Esophagus (tissue), 2 donors: ENCODE results near the gene CEACAM1. TPM values are rescaled to one million over a fixed set of nuclear protein-coding genes. Genes with fewer than 3 reads are reported as not detected.
"Not testable (repeated sequence)": the region's sequence is repeated elsewhere in the genome, so short reads cannot be mapped to it uniquely, and the experiment has no call there.

Experiments used
- H3K27ac ChIP-seq, 2 donors: one replicate each; pipeline ENCODE4 v1.5.1; 2013; ENCODE audit warnings: low read depth in 2 of 2, mild to moderate bottlenecking in 2 of 2, inconsistent platforms in 1 of 2, low read length in 1 of 2, moderate library complexity in 1 of 2
- H3K27me3 ChIP-seq, 2 donors: one replicate each; pipeline ENCODE4 v1.6.1; 2013; ENCODE audit warnings: low read length in 2 of 2, control low read depth in 1 of 2, mild to moderate bottlenecking in 1 of 2; ENCODE audit not compliant: insufficient read depth in 2 of 2, control insufficient read depth in 1 of 2
- H3K36me3 ChIP-seq, 2 donors: one replicate each; pipeline ENCODE4 v1.6.1; 2013; ENCODE audit warnings: low read length in 1 of 2; ENCODE audit not compliant: control insufficient read depth in 2 of 2, insufficient read depth in 2 of 2
- H3K4me1 ChIP-seq, 2 donors: one replicate each; pipeline ENCODE4 v1.6.1; 2013; ENCODE audit warnings: low read length in 1 of 2; ENCODE audit not compliant: control insufficient read depth in 2 of 2, insufficient read depth in 2 of 2
- H3K4me3 ChIP-seq, 2 donors: one replicate each; pipeline ENCODE4 v1.5.1; 2013; ENCODE audit warnings: low read length in 2 of 2, mild to moderate bottlenecking in 2 of 2, low read depth in 1 of 2, moderate library complexity in 1 of 2
- H3K9me3 ChIP-seq, 2 donors: one replicate each; pipeline ENCODE4 v1.6.1; 2013; ENCODE audit warnings: mild to moderate bottlenecking in 2 of 2, low read depth in 1 of 2, low read length in 1 of 2, moderate library complexity in 1 of 2; ENCODE audit not compliant: control insufficient read depth in 2 of 2, insufficient read depth in 1 of 2
- WGBS, 2 donors: extraction: QIAGEN DNeasy Blood & Tissue Kit; methylation state at CpG; one replicate each; pipeline ENCODE4 v1.1.7; 2013; 5-methylcytosine and 5-hydroxymethylcytosine counted together
- polyA plus RNA-seq, 2 donors: library from polyadenylated mRNA; stranded (reverse); fragments of 200-250 nt; gene quantifications; one replicate each; pipeline ENCODE4 v1.2.3, GENCODE V29; 2013
- donor health status: healthy with polysubstance abuse.
- donor health status: Bipolar disorder and iron deficiency.

CEACAM1 gene
- polyA plus RNA-seq, 2 donors, result 38.8 to 68.9 TPM

GRCh38 chr19:42561512-42561911, 33.2 kb upstream of the CEACAM1 start:
- Histone ChIP-seq H3K27ac (no peak overlapping the region), H3K4me3 (no peak overlapping the region), H3K9me3 (peaks cover 0 to 2% of the 10 kb centered on the region in 2 donors), H3K27me3 (no peaks in the 10 kb centered on the region), H3K4me1 (peaks cover 0 to 7% of the 10 kb centered on the region in 2 donors), H3K36me3 (no peaks in the 10 kb centered on the region)
- WGBS, 2 donors, result 79 to 87% methylated on average over 2 of the region's 2 CpGs

DNA sequence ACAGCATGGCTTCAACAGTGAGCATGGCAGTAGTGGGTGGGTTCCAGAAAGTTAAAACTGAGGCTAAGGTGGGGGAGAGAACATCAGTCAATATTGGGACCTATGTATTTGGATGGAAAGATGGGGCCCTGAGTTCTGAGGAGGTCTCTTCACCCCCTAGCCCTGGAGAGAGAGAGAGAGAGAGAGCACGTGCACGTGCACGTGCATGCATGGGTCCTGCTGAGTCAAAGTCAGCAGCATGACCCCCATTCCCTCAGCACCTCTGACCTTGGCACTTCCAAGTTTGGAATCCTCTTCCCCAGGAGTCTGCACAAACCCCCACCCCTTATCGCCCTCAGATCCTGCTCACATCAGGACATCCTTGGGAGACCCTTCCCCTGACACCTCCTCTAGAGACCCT, 32.5 kb upstream of the CEACAM1 start:
- 89 to 91% methylated on average over 4 of the region's 4 CpGs for WGBS, 2 donors
- Histone ChIP-seq H3K36me3 (no peaks in the 10 kb centered on the region), H3K4me3 (no peak overlapping the region), H3K9me3 (peaks cover 0 to 2% of the 10 kb centered on the region in 2 donors), H3K27me3 (no peaks in the 10 kb centered on the region), H3K27ac (no peak overlapping the region), H3K4me1 (peaks cover 0 to 7% of the 10 kb centered on the region in 2 donors)

DNA sequence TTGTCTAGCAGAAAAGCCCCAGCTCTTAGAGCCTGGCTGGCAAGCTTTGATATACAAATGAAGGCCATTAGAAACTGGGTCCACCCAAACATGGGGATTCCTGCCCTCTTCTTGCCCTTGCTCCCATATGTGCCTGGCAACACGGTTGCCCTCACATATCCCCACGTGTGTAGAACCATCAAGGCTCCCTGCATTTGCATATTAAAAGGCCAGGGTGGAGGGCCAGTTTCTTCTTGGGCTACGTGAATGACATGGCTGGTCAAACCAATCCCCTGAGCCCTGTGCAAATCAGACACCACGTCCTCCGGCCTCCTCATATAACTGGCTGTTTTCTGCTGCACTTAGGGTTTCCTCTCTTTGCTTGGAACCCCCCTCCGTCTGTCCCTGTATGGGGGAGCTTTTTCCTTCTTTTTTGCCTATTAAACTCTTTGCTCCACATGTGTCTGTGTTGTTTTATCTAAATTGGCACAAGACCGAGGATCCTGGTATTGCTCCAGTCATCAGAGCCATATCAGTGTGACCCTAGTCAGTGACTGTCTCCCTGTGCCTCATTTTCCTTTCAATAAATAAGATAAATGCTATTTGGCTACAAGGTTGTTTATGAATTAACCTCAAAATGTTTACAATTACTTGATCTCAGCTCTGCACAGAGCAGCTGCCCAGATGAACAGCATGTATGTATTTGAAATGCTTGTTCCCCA, 30.3 kb upstream of the CEACAM1 start:
- WGBS, 2 donors, result 53 to 61% methylated on average over 7 of the region's 7 CpGs
- Histone ChIP-seq H3K36me3 (no peaks in the 10 kb centered on the region), H3K9me3 (peaks cover 0 to 2% of the 10 kb centered on the region in 2 donors), H3K27me3 (no peaks in the 10 kb centered on the region), H3K27ac (no peak overlapping the region), H3K4me1 (peaks cover 0 to 12% of the 10 kb centered on the region in 2 donors), H3K4me3 (no peak overlapping the region)

DNA sequence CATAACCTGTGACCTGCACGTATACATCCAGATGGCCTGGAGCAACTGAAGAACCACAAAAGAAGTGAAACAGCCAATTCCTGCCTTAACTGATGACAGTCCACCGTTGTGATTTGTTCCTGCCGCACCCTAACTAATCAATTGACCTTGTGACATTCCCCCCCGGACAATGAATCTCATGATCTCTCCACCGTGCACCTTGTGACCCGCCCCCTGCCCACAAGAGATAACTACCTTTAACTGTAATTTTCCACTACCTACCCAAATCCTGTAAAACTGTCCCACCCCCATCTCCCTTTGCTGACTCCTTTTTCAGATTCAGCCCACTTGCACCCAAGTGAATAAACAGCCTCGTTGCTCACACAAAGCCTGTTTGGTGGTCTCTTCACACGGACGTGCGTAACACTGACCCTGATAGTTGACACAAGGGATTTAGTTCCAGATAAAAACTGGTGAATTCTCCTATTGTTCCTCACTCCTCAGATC, 29.1 kb upstream of the CEACAM1 start:
- peaks cover 0 to 12% of the 10 kb centered on the region in 2 donors for H3K4me1 ChIP-seq
- H3K27ac ChIP-seq, H3K4me3 ChIP-seq, H3K9me3 ChIP-seq, H3K27me3 ChIP-seq, H3K36me3 ChIP-seq: not testable (repeated sequence)
- 65 to 76% methylated on average over 10 of the region's 10 CpGs for WGBS, 2 donors

DNA sequence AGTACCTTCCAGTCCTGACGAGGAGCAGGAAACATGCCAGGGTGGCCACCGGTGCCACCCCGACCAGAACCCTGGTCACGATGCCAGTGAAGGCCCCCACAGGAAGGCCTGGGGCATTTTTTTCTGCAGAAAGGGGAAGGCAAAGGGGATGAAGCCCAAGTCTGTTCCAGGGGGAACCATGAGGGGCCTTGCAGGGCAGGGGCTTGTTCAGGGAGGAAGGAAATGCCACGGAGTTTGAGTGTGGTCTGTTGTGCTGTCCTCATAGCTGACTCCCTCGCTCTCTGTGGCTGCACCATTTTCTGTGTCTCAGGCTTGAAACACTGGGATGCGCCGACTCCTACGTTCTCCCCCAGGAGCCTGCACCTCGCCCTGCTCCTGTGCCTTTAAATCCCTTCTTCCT, 27.5 kb upstream of the CEACAM1 start:
- no peaks in the 10 kb centered on the region for H3K27me3 ChIP-seq
- peaks cover 0 to 12% of the 10 kb centered on the region in 2 donors for H3K4me1 ChIP-seq
- peaks cover 0 to 2% of the 10 kb centered on the region in 2 donors for H3K9me3 ChIP-seq
- no peak overlapping the region for H3K27ac ChIP-seq
- WGBS, 2 donors, result 56 to 59% methylated on average over 10 of the region's 10 CpGs
- no peaks in the 10 kb centered on the region for H3K36me3 ChIP-seq
- no peak overlapping the region for H3K4me3 ChIP-seq

DNA sequence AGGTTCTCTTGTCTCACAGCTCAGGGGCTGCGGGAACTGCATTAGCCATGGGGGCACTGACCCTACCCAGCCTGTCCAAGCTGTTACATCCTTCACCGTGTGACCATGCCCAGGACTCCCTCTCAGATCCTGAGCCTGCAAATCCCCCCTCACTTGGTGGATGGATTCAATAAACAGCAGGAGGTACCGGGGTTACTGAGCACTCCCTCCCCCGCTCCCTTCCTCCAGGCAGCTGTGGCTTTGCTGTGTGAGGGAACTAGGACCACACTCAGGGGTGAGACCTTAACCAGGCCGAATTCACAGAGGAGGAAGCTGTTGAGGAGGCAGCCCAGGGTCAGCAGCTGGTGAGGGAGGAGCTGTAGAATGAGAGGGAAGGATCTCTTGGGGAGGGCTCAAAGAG, 27.0 kb upstream of the CEACAM1 start:
- Histone ChIP-seq H3K27me3 (no peaks in the 10 kb centered on the region), H3K4me1 (peaks cover 0 to 12% of the 10 kb centered on the region in 2 donors), H3K4me3 (no peak overlapping the region), H3K36me3 (no peaks in the 10 kb centered on the region), H3K27ac (no peak overlapping the region), H3K9me3 (peaks cover 1 to 6% of the 10 kb centered on the region in 2 donors)
- 46% methylated on average over 5 of the region's 5 CpGs for WGBS, 2 donors

DNA sequence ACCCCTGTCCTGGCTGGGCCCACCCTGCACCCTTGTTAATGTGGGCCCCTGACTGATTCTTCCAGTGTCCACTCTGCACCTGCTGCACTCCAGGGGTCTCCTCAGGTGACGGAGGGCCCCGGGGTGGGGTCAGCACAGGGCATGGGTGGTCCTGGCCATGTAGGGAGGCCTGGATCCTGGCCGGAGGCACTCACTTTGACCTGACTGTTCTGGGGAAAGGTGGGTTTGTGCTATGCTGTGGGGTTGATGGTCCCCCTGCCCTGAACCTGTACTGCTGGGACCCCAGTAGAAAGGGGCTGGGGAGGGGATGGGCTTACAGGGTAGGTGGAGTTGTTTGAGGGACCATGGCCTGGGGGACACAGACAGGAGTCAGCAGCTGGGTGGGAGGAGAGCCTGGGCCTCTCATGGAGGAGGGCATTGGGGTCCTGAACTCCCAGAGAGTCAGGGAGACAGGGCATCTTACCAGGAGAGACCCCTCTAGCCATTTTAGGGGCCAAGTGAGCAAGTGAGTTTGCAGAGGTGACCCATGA, 25.8 kb upstream of the CEACAM1 start:
- peaks cover 2 to 7% of the 10 kb centered on the region in 2 donors for H3K9me3 ChIP-seq
- H3K4me1 ChIP-seq, result peaks cover 0 to 5% of the 10 kb centered on the region in 2 donors
- no peaks in the 10 kb centered on the region for H3K36me3 ChIP-seq
- H3K27me3 ChIP-seq, result no peaks in the 10 kb centered on the region
- H3K27ac ChIP-seq, result no peak overlapping the region
- WGBS, 2 donors, result 91 to 97% methylated on average over 3 of the region's 3 CpGs
- no peak overlapping the region for H3K4me3 ChIP-seq

DNA sequence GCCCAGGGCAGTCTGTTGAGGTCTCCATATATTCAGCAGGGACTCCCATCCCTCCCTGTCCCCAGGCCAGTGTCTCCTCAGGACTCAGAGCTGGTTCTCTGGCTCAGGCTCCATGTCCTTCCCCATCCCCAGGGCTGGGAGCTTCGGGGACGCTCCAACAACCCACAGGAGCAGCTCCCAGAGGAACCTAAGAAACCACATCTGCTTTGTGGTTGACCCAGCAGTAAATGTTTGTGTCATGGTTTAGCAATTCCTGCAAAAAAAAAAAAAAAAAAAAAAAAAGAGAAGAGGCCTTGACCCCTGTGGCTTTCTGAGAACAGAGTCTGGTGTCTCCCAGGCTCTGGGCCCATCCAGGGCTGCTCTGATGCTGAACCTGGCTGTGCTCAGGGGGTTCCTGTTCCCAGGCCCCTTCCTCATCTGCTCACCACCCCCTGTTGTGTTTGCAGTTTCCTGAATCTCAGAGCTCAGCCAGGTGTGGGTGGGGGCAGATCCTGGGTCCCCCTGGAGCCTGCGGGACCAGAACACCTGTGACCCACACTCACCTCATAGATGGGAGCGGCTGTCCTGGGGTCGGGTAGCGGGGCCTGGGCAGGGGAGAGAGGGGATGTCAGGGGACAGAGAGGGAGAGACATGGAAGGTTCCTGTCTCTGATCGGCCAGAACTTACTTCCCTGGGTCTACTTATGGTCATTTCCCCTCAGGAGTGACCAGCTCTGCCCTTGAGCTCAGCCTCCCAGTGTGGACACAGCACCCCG, 25.2 kb upstream of the CEACAM1 start:
- WGBS, 2 donors, result 67 to 71% methylated on average over 8 of the region's 8 CpGs
- Histone ChIP-seq H3K36me3 (no peaks in the 10 kb centered on the region), H3K4me1 (peaks cover 0 to 5% of the 10 kb centered on the region in 2 donors), H3K27ac (no peak overlapping the region), H3K27me3 (no peaks in the 10 kb centered on the region), H3K4me3 (no peak overlapping the region), H3K9me3 (peaks cover 2 to 7% of the 10 kb centered on the region in 2 donors)

DNA sequence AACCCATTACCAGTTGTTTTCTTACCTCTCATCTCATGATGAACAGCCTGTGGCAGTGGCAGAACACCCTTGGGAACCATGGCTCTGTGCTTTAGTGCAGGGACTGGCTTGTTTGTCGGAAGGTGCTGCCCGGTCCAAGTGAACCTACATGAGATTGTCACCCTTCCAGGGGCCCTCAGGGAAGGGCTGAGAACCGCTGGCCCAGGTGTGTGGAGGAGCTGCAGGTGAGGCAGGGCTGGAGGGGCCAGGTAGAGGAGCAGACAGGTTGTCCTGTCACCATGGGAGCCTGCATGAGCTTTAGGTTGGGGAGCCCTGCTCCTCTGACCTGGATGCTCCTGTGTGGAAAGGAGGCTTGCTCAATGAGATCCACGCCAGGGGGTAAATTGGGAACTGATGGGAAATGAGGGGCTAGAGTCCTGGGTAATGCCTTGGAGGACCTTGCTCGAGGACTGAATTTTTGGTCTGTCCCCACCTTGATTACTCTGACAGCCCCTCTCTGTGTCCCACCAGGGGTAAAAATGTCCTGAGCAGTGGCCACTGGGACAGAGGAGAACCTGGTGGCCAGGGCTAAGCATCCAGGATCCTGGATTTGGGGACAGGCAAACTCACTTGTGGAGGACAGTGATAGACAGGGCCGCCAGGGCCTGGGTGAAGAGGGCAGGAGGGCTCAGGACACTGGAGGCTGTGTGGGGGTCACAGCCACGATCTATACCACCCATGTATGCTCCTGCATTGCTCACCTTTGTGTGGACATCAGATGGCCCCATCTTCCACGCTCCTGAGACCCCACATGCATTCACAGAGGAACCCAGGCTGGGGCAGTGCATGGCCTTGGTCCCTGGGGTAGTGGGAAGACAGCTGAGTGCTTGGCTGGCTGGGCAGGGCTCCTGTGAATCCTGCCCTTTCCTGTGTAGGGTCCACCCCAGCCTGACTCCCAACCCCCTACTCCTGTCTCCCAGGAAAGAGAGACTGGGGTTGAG, 24.1 kb upstream of the CEACAM1 start:
- no peaks in the 10 kb centered on the region for H3K36me3 ChIP-seq
- peaks cover 0 to 5% of the 10 kb centered on the region in 2 donors for H3K4me1 ChIP-seq
- WGBS, 2 donors, result 78 to 80% methylated on average over 8 of the region's 8 CpGs
- no peak overlapping the region for H3K27ac ChIP-seq
- H3K9me3 ChIP-seq, result peaks cover 2 to 5% of the 10 kb centered on the region in 2 donors
- no peak overlapping the region for H3K4me3 ChIP-seq
- no peaks in the 10 kb centered on the region for H3K27me3 ChIP-seq
